Limb (tissue), 2 donors: ENCODE measurements around the gene C3orf22.
A peak's percentile ranks its signal among the peaks of the same experiment; 100 is the strongest.
"Not testable (repeated sequence)": the region's sequence is repeated elsewhere in the genome, so short reads cannot be mapped to it uniquely, and the experiment has no call there.

Experiments
- DNase-seq, 2 donors: peaks; one replicate each; pipeline ENCODE4 v3.0.0-alpha.2; 2016; ENCODE audit errors: extremely low spot score in 2 of 2

Gene C3orf22

DNA sequence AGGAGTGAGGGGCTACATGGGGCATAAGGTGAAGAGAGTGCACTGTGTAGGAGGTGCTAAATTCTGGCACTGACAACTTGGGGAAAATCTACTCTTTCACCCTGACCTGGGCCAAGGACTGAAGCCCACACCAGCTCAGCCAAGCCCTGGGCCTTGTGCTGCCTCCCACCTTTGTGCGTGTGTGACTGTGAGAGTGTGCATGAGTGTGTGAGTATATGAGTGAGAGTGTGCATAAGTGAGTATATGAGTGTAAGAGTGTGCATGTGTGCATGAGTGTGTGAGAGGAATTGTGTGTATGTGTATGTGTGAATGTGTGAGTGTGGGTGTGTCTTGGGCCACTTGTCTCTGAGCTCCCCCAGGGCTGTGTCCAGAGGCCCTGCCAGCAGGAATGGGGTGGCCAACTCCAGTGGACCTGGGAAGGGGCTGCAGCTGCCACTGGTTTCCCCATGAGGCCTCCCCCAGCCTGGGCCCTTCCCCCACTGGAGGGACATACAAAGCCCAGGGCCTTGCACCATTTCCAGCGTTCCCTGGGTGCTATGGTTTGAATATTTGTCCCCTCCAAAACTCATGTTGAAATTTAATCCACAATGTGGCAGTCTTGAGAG lies 15.2 kb downstream of the C3orf22 start:
- peak in 1 of 2 donors; percentile 13 for DNase-seq

DNA sequence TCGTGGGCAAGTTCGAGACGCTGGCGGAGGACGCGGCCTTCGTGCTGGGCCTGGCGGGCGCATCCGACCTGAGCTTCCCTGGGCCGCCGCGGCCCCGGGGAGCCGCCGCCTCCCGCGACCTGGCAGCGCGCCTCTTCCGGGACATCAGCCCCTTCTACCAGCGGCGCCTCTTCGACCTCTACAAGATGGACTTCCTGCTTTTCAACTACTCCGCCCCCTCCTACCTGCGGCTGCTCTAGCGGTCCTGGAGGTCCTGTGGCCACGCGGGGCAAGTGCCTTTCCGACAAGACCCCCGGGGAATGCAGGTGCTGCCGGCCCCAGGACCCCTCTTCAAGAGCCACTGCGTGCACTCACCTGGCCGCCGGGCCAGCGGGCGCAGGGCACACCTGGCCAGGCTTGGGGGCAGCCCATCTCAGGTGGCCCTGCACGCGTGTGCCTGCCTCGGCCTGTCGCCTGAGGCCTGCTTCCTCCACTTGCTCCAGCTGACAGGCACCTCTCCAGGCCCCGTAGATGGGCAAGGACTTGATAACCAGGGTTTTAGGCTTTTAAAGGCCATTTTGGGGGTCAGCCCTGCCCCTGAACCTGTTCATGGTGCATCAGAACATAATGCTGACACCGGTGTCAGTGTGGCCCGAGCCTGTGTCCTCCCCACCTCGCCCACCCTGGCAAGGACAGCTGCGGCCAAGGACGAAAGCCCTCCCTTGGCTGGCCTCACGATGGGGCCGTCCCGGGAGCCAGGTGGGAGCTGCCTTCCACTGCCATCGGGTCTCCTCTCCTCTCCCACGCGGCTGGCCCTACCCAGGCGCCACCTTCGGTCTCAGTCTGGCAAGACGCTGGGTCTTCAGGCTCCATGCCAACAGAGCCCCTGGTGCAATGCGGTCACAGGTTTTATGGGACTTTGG lies 16.1 kb downstream of the C3orf22 start:
- peak in 1 of 2 donors; percentile 25 for DNase-seq

DNA sequence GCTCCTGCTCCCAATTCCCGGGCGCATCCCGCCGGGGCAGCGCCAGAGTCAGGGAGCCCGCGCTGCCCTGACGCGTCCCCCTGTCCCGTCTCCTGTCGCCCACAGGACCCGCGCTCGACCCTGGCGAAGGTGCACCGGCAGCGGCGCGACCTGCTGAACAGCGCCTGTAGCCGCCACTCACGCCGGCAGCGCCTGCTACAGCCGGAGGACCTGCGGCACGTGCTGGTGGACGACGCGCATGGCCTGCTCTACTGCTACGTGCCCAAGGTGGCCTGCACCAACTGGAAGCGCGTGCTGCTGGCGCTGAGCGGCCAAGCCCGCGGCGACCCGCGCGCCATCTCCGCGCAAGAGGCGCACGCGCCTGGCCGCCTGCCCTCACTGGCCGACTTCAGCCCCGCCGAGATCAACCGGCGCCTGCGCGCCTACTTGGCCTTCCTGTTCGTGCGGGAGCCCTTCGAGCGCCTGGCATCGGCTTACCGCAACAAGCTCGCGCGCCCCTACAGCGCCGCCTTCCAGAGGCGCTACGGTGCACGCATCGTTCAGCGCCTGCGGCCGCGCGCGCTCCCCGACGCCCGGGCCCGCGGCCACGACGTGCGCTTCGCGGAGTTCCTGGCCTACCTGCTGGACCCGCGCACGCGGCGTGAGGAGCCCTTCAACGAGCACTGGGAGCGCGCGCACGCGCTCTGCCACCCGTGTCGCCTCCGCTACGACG lies 16.9 kb downstream of the C3orf22 start:
- peak in 1 of 2 donors; percentile 34 for DNase-seq

DNA sequence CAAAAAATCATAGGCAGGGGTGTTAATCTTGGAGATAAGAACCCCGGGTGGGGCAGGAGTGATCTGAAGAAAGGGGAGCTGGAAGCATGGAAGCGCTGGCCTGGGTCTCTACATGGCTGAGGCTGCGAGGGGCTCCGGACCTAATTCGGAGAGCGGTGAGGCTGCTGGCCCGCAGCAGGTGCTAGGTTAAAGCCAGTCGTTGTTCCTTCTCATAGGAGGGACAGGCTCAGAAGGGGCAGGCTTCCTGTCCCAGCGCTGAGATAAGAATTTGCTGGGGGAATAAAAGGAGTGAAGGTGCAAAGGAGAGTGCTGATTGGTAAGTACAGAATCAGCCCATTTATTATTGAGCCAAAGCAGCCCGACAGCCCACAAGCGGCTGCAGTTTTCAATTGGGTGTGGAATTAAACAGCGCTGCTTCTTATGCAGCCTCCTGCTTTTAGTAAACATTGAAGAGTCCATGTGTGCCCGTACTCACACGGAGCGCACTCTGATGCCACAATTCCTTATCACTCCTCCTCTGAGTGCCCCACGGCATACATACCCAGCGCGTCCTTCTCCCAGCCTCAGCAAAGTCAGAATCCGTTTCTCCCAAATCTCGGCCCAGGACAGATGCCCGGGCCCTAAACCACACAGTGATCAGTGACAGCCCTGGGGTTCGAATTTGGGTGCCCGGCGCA lies 17.6 kb downstream of the C3orf22 start:
- peak in 1 of 2 donors; percentile 9 for DNase-seq

DNA sequence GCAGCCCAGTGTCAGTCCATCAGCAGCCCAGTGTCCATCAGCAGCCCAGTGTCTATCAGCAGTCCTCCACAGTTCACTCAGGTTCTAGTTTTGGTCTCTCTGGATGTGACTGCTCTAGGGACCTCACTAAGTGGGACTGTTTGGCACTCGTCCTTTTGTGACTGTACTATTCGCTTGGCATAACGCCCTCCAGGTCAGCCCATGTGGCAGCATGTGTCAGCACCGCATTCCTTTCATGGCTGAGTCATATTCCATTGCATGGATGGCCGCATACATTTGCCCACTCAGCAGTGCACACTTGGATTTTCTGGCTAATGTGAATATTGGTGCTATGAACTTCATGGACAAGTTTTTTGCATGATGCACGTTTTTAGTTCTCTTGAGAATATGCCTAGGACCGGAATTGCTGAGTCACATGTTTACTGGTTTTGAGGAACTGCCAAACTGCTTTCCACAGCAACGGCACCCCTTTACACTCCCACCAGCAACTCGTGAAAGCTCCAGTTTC lies 18.3 kb downstream of the C3orf22 start:
- DNase-seq: peak in 1 of 2 donors; percentile 11

DNA sequence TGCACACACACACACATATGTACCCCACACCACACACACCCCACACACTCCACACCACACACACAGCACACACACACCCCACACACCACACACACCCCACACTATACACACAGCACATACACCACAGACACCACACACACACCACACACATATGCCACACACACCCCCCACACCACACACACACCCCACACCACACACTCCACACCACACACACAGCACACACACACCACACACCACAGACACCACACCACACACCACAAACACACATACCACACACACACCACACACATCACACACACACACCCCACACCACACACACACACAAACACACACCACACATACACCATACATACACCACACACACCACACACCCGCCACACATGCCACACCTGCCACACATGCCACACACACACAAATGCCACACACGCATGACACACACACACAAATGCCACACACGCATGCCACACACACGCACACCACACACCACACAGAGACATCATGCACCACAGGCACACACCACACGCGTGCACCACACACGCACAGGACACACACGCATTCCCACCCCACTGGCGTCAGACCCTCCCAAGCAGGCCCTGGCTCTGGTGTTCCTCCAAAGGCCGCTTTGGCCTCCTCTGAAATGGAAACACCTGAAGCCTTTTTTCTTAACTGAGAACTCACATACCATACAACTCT lies 19.0 kb downstream of the C3orf22 start:
- peak in 1 of 2 donors; percentile 13 for DNase-seq

DNA sequence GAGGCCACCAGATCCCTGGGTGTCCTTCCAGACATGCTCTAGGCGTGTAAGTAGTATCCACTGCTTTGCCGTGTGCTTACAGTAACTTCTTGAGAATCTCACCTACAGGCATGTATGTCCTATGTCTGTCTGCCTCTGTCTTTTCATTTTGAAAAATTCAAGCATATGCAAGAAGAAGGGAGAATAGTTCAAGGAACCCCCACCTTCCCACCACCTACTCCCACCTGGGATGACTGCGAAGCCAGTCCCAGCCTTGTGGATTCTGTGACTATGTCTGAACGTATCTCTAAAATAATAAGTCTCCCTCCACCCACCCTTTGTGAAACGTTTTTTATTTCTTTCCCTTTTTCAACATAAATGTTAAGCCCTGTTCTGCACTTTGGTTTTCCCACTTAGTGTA lies 19.8 kb downstream of the C3orf22 start:
- no peak for DNase-seq

DNA sequence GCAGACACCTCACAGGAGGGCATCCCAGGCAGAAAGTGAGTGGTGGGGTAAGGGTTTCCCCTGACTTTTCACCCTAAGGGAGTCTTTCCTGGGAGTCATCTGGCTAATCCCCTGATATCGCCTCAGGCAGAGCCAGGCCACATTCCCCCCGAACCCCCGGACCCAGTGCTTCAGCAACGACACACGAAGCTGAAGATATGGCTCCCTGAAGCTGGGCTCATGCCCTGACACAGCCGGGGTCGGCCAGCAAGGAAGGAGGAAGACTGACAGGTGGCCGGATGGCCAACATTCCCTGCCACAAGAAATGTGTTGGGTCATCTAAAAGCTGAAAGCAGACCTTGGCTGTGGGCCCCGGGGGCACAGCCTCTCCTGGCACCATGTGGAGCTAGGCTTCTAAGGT lies 20.4 kb downstream of the C3orf22 start:
- DNase-seq: peak in 1 of 2 donors; percentile 12

DNA sequence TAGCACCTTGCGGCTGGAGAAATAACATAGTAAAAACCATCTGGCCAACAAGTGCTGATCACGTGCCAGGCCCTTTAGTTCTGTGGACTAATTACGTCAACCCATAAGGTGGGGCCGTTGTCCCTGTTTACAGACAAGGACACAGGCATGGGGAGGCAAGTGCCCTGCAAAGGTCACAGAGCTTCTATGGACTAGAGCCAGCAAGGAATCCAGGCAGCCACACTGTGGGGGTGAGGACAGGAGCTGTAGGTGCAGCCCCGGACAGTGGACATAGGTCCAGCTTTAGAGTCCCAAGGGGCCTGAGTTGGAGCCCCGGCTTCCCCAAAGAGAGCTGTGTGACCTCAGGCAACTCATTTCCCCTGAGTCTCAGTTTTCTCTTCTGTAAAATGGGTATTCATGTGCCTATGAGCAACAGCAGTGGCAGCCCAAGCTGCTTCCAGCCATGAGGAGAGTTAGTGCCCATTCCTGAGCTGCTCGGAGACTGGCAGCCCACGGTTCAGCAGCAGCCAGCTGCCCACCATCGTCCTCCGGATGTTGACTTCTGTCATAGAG lies 20.9 kb downstream of the C3orf22 start:
- DNase-seq: peak in 1 of 2 donors; percentile 11

DNA sequence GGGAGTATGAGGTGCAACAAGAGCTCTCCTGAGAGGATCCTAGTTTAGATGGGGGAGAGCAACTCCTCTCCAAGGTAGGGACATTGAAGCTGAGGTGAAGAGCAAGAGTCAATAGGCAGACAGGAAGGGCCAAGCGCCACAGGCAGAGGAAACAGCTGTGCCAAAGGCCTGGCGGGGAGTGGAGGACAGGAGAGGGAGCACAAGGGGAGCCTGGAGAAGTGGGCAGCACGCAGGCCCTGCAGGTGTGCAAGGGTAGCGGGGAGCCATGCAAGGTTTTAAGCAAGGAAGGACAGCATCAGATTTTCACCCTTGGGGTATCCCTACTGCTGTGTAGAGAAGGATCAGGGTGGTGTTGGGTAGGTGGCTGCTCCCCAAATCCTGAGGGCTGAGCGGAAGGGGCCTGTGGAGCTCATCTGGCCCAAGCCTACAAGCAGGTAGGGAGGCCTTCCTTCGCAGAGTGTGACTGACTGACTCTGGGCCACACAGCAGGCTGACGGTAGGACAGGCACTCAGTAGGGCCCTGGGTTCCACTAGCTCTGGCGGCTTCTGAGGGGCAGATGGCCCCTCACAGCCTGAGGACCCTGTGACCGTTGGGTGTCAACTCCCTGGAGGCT lies 21.5 kb downstream of the C3orf22 start:
- no peak for DNase-seq

DNA sequence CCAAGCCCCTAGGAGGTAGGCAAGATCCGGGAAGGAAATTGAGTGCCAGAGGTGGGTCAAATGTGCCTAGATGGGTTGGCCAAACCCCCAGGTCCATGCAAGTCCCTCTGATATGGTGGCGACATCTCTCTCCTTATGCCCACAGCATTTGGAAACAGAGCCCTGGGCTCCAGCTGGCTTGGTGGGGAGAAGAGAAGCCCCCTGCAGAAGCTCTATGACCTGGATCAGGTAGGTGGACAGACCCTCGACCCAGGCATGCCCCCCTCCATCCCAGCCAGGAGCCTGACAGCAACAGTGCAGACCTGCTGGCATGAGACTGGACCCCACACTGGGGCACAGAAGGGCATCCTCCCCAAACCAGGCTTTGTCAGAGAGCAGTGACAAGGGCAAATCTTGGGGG lies 22.6 kb downstream of the C3orf22 start:
- no peak for DNase-seq

DNA sequence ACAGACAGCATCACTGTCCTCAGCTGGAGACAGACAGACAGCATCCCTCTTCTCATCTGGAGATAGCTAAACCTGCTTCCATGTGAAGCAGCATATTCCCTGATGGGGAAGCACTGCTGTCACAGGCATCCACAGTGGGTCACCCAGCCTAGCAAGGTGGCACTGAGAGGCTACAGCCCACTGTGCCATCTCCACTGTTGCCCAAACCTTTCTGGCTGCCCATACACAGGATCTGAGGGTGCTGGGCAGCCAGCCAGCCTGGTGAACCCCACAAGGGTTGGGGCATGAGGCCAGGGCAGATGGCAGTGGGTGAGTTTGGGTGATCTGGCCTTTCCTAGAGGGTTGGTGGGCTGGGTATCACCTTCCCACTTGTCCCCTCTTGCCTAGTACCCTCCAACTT lies 23.1 kb downstream of the C3orf22 start:
- no peak for DNase-seq

DNA sequence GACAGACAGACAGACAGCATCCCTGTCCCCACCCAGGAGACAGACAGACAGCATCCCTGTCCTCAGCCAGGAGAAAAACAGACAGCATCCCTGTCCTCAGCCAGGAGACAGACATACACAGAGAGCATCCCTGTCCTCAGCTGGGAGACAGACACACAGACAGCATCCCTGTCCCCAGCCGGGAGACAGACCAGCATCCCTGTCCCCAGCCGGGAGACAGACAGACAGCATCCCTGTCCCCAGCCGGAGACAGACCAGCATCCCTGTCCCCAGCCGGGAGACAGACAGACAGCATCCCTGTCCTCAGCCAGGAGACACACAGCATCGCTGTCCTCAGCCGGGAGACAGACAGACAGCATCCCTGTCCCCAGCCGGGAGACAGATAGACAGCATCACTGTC lies 24.0 kb downstream of the C3orf22 start:
- not testable (repeated sequence) for DNase-seq

DNA sequence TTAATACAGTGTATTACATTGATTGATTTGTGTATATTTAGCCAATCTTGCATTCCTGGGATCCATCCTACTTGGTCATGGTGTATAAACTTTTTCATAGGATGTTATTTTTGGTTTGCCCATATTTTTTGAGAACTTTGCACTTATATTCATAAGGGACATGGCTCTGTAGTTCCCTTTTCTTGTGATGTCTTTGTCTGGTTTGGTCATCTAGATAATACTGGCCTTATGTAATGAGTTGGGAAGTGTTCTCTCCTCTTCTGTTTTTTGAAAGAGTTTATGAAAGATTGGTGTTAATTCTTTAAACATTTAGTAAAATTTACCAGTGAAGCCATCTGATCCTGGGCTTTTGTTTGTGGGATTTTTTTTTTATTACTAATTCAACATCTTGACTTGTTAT lies 25.2 kb downstream of the C3orf22 start:
- no peak for DNase-seq

DNA sequence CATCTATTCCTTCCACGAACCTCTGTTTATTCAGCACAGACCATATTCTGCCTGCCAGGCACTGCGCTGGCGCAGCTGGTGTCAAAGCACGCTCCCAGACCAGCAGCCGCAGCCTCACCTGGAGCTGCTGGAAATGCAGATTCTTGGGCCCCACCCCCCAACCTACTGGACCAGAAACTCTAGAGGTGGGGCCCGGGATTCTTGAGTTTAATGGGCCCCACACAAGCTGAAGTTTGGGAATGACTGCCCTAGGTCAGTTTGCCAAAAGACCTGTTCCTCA lies 27.7 kb downstream of the C3orf22 start:
- DNase-seq: no peak

DNA sequence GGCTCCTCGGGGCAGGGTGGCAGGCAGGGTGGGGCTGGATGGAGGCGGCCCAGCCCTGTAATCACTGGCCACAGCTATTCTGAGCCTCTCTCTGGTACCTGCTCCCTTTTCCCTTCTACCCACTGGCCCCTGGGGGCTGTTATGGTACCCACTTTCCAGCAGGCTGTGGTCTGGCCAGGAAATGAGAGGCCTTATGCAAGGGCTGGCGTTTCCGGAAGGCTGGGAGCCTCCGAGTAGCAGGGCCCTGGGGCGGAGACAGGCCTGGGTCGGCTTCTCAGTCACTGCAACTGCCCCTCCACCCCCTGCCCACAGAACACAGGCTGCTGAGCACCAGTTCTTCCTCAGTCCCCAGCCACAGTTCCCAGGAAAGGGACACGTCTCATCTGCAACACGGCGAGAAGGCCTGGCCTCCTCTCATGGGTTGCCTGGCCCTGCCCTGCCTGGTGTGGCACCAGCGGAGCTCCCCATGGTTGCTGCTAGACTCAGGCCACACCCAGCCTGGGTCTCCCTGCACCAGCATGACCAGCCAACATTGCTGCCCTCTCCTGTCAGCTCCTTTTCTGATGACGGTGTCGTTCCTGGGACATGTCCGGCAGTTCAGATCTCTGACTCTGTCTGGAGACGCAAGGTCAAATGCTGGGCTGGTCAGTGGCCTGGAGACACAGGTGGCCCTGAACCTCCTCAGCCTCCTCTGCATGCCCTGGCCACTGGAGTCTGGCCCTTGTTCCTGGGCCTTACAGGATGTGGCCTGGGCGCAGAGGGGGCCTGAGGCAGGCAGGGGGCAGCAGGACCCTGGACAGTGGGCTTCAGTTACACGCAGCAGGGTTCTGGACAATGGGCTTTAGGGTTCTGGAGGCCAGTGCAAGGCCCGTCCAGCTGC lies 28.3 kb downstream of the C3orf22 start:
- no peak for DNase-seq

DNA sequence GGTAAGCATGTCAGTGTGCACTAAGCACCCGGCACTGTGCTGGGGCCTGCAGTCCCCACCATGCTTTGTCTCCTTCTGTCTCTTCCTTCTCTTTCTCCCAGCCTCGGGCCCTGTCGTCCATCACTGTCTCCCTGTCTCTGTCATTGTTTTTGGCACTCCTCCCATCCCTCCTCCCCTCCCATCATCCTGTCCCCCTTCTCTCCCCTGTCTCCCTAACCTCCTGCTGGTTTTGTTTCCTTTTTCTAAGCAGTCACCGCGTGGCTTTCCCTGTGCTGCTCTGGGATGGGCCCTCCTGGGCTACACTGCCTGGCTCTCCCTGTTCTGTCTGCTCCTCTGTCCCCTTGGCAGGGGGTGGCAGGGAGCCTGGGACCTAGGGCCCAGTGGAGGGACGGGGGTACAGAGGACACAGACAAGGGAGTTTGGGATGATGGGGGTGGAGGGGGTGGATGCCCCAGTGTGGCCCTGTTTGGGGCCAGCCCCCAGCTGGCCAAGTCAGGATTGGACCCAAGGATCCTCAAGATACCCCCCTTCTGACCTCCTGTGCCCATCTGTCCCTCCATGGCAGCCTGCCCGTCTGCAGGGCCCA lies 29.1 kb downstream of the C3orf22 start:
- no peak for DNase-seq

DNA sequence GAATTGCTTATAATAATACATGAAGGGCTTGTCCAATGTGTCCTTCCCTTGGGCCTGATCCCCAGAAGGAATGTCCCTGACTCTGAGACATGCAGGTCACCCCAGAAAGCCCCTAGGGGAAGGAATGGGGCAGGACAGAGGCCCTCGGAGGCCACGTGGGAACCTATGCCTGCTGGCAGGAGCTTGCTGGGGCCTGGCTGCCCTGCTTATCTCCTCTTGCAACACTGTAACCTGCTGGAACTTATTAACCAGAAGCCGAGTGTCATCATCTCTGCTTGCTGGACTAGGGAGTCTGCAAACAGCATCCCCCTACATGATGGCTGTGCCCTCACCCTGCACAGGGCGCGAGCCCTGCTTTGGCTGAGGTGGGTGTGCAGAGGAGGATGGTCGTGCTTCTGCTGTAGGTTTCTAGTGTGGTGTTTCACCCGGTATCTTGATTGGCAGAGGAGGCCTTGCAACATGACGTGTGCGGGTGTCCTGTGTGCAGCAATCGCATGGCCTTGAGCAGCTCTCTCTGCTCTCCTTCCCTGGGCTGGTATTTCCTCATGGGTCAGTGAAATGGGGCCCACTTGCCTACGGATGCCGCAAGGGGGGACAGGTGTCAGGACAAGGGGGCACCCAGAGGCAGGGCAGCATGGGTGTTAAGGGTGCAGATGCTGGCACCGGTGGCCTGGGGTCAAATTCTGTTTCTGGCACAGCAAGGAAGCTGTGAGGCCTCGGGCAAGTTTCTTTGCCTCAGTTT lies 29.8 kb downstream of the C3orf22 start:
- DNase-seq: no peak
